Activated CD4-positive, alpha-beta T cell treated with anti-CD3 and anti-CD28 coated beads, Interleukin-2, amount 10 ng/mL, durations not matched to agents 24 days and 14 days (primary cell): Measurements from ENCODE around the gene DLG2. TPM values are rescaled to one million over a fixed set of nuclear protein-coding genes. Genes with fewer than 3 reads are reported as not detected.

Experiments
- DNase-seq: peaks from one replicate; pipeline ENCODE4 v3.0.0; 2022
- H3K27ac Mint-ChIP-seq: one replicate; pipeline ENCODE4 v1.8.0; 2022; ENCODE audit warnings: mild to moderate bottlenecking, mixed read lengths
- H3K27me3 Mint-ChIP-seq: one replicate; pipeline ENCODE4 v1.8.0; 2022; ENCODE audit warnings: mixed read lengths
- H3K36me3 Mint-ChIP-seq: one replicate; pipeline ENCODE4 v1.8.0; 2022; ENCODE audit warnings: low read depth, mild to moderate bottlenecking, mixed read lengths
- H3K4me1 Mint-ChIP-seq: one replicate; pipeline ENCODE4 v1.8.0; 2021; ENCODE audit warnings: mixed read lengths
- H3K4me3 Mint-ChIP-seq: one replicate; pipeline ENCODE4 v1.8.0; 2022; ENCODE audit warnings: mild to moderate bottlenecking, moderate library complexity, mixed read lengths
- H3K9me3 Mint-ChIP-seq: one replicate; pipeline ENCODE4 v1.8.0; 2021; ENCODE audit warnings: mixed read lengths
- intact Hi-C: fragments of 100-400 bp; cut with micrococcal nuclease; formaldehyde crosslinking; loops from one replicate; pipeline ENCODE4 v1.15.1; 2023
- total RNA-seq: library from RNA; stranded (reverse); gene quantifications from 2 replicates; pipeline ENCODE4 v1.2.3, GENCODE V29; 2022

Gene DLG2
- total RNA-seq, 1 donor from 2014 or later = 1.0 TPM

DNA sequence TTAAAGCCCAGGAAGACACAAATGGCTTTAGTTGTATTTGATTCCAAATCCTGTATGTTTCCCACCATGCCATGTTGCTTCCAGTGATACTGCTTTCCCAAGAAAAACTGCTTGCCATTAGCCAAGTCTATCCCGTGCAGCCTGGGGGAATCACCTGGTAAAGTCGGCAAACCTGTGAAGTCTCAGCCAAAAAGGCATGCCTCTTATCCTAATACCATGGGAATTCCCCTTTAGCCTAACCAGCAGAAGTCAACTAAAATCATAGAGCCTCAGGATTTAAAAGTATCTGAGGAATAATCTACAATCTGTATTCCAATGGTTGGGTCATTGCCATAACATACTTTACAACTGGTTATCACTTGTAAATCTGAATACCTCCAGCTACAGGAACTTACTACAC is 869.4 kb downstream of the DLG2 start:
- H3K9me3 Mint-ChIP-seq = peaks cover 3% of the 10 kb centered on the region
- H3K4me3 Mint-ChIP-seq = no peak overlapping the region
- H3K27ac Mint-ChIP-seq = no peak overlapping the region
- intact Hi-C loops = no loop called here
- H3K36me3 Mint-ChIP-seq = no peaks in the 10 kb centered on the region
- H3K4me1 Mint-ChIP-seq = no peaks in the 10 kb centered on the region
- H3K27me3 Mint-ChIP-seq = no peaks in the 10 kb centered on the region
- no peak for DNase-seq

DNA sequence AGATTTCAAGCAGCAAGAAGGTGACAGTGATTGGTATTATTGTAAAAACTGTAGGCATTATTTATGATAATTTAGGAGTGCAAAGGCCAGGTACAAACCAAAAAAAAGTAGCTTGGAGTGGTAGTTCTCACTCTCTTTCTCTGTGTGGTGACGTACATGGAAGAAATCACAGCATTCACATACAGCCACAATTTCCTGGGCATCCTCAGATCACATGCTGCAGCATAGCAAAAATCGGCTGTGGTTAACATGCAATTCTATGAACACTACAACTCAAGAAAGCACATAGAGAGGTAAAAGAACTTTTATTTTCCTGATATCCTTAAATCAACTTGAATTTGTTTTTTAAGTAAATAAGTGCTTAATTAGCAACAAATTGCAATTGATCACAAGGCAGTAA is 875.8 kb downstream of the DLG2 start:
- intact Hi-C loops = no loop called here
- Mint-ChIP-seq H3K27me3 (no peaks in the 10 kb centered on the region), H3K36me3 (no peaks in the 10 kb centered on the region), H3K4me1 (no peaks in the 10 kb centered on the region), H3K27ac (no peak overlapping the region), H3K9me3 (peaks cover 3% of the 10 kb centered on the region), H3K4me3 (no peak overlapping the region)
- DNase-seq = no peak

- H3K4me3 Mint-ChIP-seq = no peak overlapping the region
- H3K9me3 Mint-ChIP-seq = no peaks in the 10 kb centered on the region
- no peaks in the 10 kb centered on the region for H3K27me3 Mint-ChIP-seq
- H3K4me1 Mint-ChIP-seq = no peaks in the 10 kb centered on the region
- intact Hi-C loops = no loop called here
- H3K36me3 Mint-ChIP-seq = no peaks in the 10 kb centered on the region
- DNase-seq = no peak
- no peak overlapping the region for H3K27ac Mint-ChIP-seq
These were observed 879.3 kb downstream of the DLG2 start for GRCh38 chr11:84747871-84748270.

GRCh38 chr11:84740050-84740449 is 887.1 kb downstream of the DLG2 start:
- no peaks in the 10 kb centered on the region for H3K4me1 Mint-ChIP-seq
- no peaks in the 10 kb centered on the region for H3K36me3 Mint-ChIP-seq
- no peak overlapping the region for H3K27ac Mint-ChIP-seq
- H3K27me3 Mint-ChIP-seq = no peaks in the 10 kb centered on the region
- no peak overlapping the region for H3K4me3 Mint-ChIP-seq
- H3K9me3 Mint-ChIP-seq = peaks cover 12% of the 10 kb centered on the region
- intact Hi-C loops = no loop called here
- no peak for DNase-seq

DNA sequence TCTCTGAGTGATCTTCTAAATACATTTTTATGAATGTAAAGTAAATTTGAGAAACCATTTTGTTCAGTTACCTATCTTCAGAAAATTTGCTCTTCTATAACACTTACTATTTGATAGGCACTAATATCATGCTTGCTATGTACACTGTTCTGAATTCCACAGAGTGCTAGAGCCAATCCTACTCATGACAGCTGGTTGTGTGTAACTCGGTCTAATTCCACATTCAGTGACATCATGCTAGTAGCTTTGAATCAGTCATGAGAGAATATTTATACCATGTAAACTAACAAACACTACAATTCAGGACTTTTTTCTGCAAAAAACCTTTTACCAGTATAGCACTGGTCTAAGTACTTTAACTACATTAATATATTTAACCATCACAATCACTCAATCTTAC is 902.9 kb downstream of the DLG2 start:
- H3K4me3 Mint-ChIP-seq = no peak overlapping the region
- no peak for DNase-seq
- peaks cover 3% of the 10 kb centered on the region for H3K9me3 Mint-ChIP-seq
- H3K27me3 Mint-ChIP-seq = peaks cover 18% of the 10 kb centered on the region
- H3K36me3 Mint-ChIP-seq = no peaks in the 10 kb centered on the region
- H3K4me1 Mint-ChIP-seq = peaks cover 5% of the 10 kb centered on the region
- no peak overlapping the region for H3K27ac Mint-ChIP-seq
- intact Hi-C loops = no loop called here

DNA sequence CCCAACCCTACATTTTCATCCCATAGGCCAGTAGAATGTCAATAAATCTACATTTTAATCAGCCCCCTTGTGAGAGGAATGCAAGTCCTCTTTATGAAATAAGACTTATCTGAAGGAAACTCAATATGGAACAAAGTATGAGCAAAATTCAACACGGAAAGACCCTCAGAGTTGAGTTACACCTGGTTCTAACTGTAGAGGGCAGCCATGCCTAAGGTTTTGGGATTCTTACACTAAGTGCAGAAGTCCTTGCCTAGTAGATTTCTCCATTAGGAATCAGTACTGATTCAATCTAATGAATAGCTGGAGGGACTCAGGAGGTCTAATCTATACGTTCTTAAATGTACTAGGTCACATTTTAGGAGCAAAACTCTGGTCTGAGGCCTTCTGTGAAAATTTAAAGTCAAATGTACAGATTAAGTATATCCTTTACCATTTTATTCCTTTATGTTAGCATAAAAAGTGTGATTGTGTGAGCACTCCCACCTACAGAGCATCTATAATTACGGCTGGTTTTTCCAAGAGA is 904.5 kb downstream of the DLG2 start:
- no peak for DNase-seq
- Mint-ChIP-seq H3K9me3 (no peaks in the 10 kb centered on the region), H3K36me3 (no peaks in the 10 kb centered on the region), H3K27ac (no peak overlapping the region), H3K4me1 (peaks cover 5% of the 10 kb centered on the region), H3K4me3 (no peak overlapping the region), H3K27me3 (peaks cover 21% of the 10 kb centered on the region)
- intact Hi-C loops = no loop called here

DNA sequence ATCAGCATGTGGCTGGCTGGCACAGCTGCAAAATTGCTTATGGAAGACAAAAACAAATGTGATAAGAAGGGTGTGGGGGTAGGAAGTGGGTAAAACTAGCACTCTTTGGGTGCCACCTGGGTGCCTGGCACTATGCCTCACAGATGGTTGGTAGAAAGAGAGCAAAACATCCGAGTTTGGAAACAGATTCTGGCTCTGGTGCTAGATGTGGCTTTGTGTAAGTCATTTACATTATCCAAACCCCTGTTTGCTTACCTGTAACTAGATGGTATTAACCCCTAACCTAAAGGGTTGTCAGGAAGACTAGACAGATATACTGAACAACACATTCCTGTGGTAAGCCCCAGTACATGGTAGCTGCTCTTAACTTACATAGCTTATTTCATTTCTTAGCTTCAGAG is 905.6 kb downstream of the DLG2 start:
- Mint-ChIP-seq H3K4me1 (peaks cover 5% of the 10 kb centered on the region), H3K9me3 (no peaks in the 10 kb centered on the region), H3K27me3 (peaks cover 21% of the 10 kb centered on the region), H3K36me3 (no peaks in the 10 kb centered on the region), H3K27ac (no peak overlapping the region), H3K4me3 (no peak overlapping the region)
- intact Hi-C loops = no loop called here
- DNase-seq = no peak

DNA sequence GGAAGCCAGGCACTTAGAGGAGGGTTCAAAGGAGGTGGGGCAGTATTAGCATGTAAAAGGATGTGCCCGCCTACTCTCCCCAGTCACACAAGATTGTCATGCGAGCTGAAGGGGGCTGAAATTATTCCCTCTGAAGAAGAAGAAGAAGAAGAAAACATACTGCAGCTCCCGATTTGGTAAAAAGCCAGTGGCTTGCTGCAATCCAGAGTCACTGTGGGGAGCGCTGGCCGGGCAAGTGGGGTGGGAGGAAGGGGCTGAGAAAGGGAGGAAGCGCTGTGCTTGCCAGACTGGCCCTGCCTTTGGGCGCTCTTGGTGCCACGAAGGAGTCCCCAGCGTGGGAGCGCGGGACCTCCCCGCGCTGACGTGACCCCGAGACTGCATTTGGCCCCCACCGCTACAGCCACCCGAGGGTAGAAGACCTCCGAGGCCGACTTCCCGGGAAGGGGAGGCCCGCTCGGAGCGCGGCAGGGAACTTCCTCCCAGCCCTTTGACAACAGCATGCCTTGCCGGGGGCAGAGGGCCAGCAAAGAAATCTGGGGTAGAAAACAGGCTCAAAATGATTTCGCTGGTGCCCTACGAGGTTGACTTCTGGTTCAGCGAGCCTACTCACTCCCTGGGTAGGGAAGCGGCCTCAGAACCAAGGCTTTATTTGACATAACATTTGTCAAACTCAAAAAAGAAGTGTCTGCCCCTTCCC is 906.3 kb downstream of the DLG2 start:
- no peak overlapping the region for H3K27ac Mint-ChIP-seq
- H3K27me3 Mint-ChIP-seq = peaks cover 21% of the 10 kb centered on the region
- intact Hi-C loops = no loop called here
- peak; percentile 57 for DNase-seq
- no peaks in the 10 kb centered on the region for H3K36me3 Mint-ChIP-seq
- peak overlapping the region; percentile 73 for H3K4me3 Mint-ChIP-seq
- H3K4me1 Mint-ChIP-seq = peaks cover 5% of the 10 kb centered on the region
- no peaks in the 10 kb centered on the region for H3K9me3 Mint-ChIP-seq

- H3K36me3 Mint-ChIP-seq = no peaks in the 10 kb centered on the region
- intact Hi-C loops = no loop called here
- DNase-seq = peak; percentile 54
- peaks cover 5% of the 10 kb centered on the region for H3K4me1 Mint-ChIP-seq
- peak overlapping the region; percentile 73 for H3K4me3 Mint-ChIP-seq
- peaks cover 21% of the 10 kb centered on the region for H3K27me3 Mint-ChIP-seq
- no peaks in the 10 kb centered on the region for H3K9me3 Mint-ChIP-seq
- H3K27ac Mint-ChIP-seq = no peak overlapping the region
These were observed 907.1 kb downstream of the DLG2 start for GRCh38 chr11:84719935-84720577.

DNA sequence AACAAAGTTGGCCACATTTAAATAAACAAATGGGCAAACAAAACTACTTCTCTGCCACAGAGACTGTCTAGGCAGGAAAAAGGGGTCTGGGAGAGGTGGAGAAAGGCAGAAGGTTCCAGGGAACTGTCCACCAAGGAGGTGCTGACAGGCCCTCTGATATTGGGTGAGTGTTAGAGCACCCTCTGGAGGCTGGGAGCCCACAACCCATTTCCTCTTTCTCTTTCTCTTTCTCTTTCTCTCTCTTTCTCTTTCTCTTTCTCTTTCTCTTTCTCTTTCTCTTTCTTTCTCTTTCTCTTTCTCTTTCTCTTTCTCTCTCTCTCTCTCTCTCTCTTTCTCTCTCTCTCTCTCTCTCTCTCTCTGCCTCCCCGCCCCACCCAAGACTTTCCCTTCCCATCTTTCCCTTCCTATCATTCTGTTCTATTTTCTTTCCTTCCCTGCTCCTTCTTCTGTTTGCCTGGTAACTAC is 912.8 kb downstream of the DLG2 start:
- Mint-ChIP-seq H3K36me3 (no peaks in the 10 kb centered on the region), H3K27me3 (peaks cover 4% of the 10 kb centered on the region), H3K9me3 (peaks cover 8% of the 10 kb centered on the region), H3K27ac (peak overlapping the region; percentile 71), H3K4me1 (peaks cover 5% of the 10 kb centered on the region), H3K4me3 (peak overlapping the region; percentile 79)
- DNase-seq = peak; percentile 89
- intact Hi-C loops = no loop called here

- H3K9me3 Mint-ChIP-seq = no peaks in the 10 kb centered on the region
- intact Hi-C loops = no loop called here
- no peak overlapping the region for H3K27ac Mint-ChIP-seq
- no peaks in the 10 kb centered on the region for H3K27me3 Mint-ChIP-seq
- no peak overlapping the region for H3K4me3 Mint-ChIP-seq
- no peak for DNase-seq
- no peaks in the 10 kb centered on the region for H3K36me3 Mint-ChIP-seq
- no peaks in the 10 kb centered on the region for H3K4me1 Mint-ChIP-seq
These were observed 935.3 kb downstream of the DLG2 start for GRCh38 chr11:84691830-84692229.

DNA sequence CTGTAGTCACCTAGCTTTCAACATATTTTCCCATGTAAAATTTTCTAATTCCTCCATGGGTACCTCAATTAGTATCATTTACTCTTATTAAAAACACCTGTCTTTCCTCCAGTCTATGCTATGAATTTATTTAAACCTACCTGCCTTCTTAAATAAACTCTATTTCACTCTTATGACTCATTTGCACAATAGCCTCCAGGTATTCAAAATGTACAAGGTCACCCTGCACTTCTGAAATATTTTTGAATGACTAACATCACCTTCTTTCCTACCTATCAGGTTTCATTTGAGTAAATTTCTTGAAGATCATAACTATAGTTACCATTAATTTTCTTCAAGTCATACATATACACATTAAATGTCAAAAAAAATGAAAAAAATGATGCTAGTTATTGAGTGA is 939.7 kb downstream of the DLG2 start:
- intact Hi-C loops = no loop called here
- H3K9me3 Mint-ChIP-seq = no peaks in the 10 kb centered on the region
- H3K27me3 Mint-ChIP-seq = no peaks in the 10 kb centered on the region
- H3K36me3 Mint-ChIP-seq = no peaks in the 10 kb centered on the region
- no peak for DNase-seq
- no peak overlapping the region for H3K4me3 Mint-ChIP-seq
- no peaks in the 10 kb centered on the region for H3K4me1 Mint-ChIP-seq
- no peak overlapping the region for H3K27ac Mint-ChIP-seq

DNA sequence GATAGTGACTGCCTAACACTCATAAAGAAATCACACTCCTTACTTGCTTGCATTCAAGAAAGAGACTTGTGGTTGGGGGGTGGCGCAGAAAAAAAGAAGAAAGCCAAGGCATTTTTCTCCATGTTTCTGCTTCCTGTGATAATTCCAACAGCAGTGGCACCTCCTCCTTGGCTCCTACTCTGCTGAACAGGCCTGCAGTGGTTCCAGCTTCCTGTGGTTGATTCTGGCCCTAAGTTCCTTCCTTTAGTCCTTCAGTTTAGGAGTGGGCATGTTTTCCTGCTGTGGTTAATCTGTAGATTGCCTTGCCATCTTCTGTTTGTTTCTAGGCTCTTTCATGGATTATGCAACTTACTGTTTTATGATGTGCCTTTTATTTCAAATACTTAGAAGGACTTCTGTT is 940.4 kb downstream of the DLG2 start:
- no peak for DNase-seq
- H3K36me3 Mint-ChIP-seq = no peaks in the 10 kb centered on the region
- no peaks in the 10 kb centered on the region for H3K9me3 Mint-ChIP-seq
- H3K27ac Mint-ChIP-seq = no peak overlapping the region
- H3K4me3 Mint-ChIP-seq = no peak overlapping the region
- intact Hi-C loops = no loop called here
- H3K27me3 Mint-ChIP-seq = no peaks in the 10 kb centered on the region
- H3K4me1 Mint-ChIP-seq = no peaks in the 10 kb centered on the region

DNA sequence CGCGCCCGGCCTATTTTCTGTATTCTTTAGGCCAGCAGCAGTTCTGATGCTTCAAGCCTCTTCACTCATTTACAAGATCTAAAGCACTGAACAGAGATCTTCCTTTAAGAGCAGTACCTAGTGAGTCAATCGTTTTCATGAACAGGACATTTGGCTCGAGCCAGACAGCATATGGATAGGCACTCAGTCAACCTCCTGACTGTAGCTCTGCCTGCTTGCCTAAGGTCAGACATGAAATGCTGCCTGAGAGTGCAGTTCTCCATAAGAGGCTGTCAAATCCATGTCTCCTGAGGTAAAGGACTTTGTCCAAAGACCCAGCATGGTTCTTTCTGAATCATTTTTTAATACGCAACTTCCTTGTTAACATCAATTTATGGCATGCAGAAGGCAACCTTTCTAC is 941.2 kb downstream of the DLG2 start:
- DNase-seq = no peak
- H3K4me1 Mint-ChIP-seq = no peaks in the 10 kb centered on the region
- H3K9me3 Mint-ChIP-seq = no peaks in the 10 kb centered on the region
- intact Hi-C loops = no loop called here
- no peak overlapping the region for H3K27ac Mint-ChIP-seq
- no peaks in the 10 kb centered on the region for H3K27me3 Mint-ChIP-seq
- no peak overlapping the region for H3K4me3 Mint-ChIP-seq
- no peaks in the 10 kb centered on the region for H3K36me3 Mint-ChIP-seq
